Measurements from ENCODE around the gene GABBR2.
"Not testable (repeated sequence)": the region's sequence is repeated elsewhere in the genome, so short reads cannot be mapped to it uniquely, and the experiment has no call there.

GABBR2 gene

GRCh38 chr9:98516205-98516896, 192.4 kb downstream of the GABBR2 start:
- no peak for DNase-seq (ENCODE audit: low read depth)

- no peak for DNase-seq (ENCODE audit: low read depth)
These were observed 193.1 kb downstream of the GABBR2 start for GRCh38 chr9:98515506-98516204.

- DNase-seq (ENCODE audit: low read depth), result no peak
These were observed 193.9 kb downstream of the GABBR2 start for GRCh38 chr9:98514841-98515240.

GRCh38 chr9:98508217-98508919, 200.4 kb downstream of the GABBR2 start:
- not testable (repeated sequence) for DNase-seq (ENCODE audit: low read depth)

GRCh38 chr9:98506422-98507054, 202.2 kb downstream of the GABBR2 start:
- no peak for DNase-seq (ENCODE audit: low read depth)

- no peak for DNase-seq (ENCODE audit: low read depth)
These were observed 204.1 kb downstream of the GABBR2 start for GRCh38 chr9:98504298-98505282.

- DNase-seq (ENCODE audit: low read depth), result no peak
These were observed 204.9 kb downstream of the GABBR2 start for GRCh38 chr9:98503867-98504266.

- no peak for DNase-seq (ENCODE audit: low read depth)
These were observed 205.8 kb downstream of the GABBR2 start for GRCh38 chr9:98502976-98503325.

GRCh38 chr9:98502311-98502975, 206.3 kb downstream of the GABBR2 start:
- no peak for DNase-seq (ENCODE audit: low read depth)

- no peak for DNase-seq (ENCODE audit: low read depth)
These were observed 206.9 kb downstream of the GABBR2 start for GRCh38 chr9:98501819-98502218.

GRCh38 chr9:98501259-98501658, 207.5 kb downstream of the GABBR2 start:
- not testable (repeated sequence) for DNase-seq (ENCODE audit: low read depth)

- no peak for DNase-seq (ENCODE audit: low read depth)
These were observed 208.3 kb downstream of the GABBR2 start for GRCh38 chr9:98500337-98500919.

GRCh38 chr9:98495530-98495929, 213.2 kb downstream of the GABBR2 start:
- DNase-seq (ENCODE audit: low read depth), result no peak

- DNase-seq (ENCODE audit: low read depth), result no peak
These were observed 213.9 kb downstream of the GABBR2 start for GRCh38 chr9:98494852-98495251.

- no peak for DNase-seq (ENCODE audit: low read depth)
These were observed 216.9 kb downstream of the GABBR2 start for GRCh38 chr9:98491828-98492227.

- DNase-seq (ENCODE audit: low read depth), result no peak
These were observed 217.5 kb downstream of the GABBR2 start for GRCh38 chr9:98491231-98491651.

GRCh38 chr9:98488571-98489312, 220.0 kb downstream of the GABBR2 start:
- DNase-seq (ENCODE audit: low read depth), result no peak

- no peak for DNase-seq (ENCODE audit: low read depth)
These were observed 223.0 kb downstream of the GABBR2 start for GRCh38 chr9:98485706-98486105.

GRCh38 chr9:98484162-98484561, 224.6 kb downstream of the GABBR2 start:
- DNase-seq (ENCODE audit: low read depth), result no peak

- no peak for DNase-seq (ENCODE audit: low read depth)
These were observed 226.5 kb downstream of the GABBR2 start for GRCh38 chr9:98482226-98482625.
